Subcutaneous preadipocyte (primary cell): Measurements from ENCODE around the gene UBQLN2. TPM values are rescaled to one million over a fixed set of nuclear protein-coding genes. Genes with fewer than 3 reads are reported as not detected.

ENCODE experiments used
- total RNA-seq: library from RNA; depleted of rRNA; stranded (reverse); fragments of >200 nt; gene quantifications from 2 replicates; pipeline ENCODE4 v1.2.3, GENCODE V29; 2012

UBQLN2 gene
- 11.8 and 14.5 TPM in 2 replicates for total RNA-seq

GRCh38 chrX:56563231-56564161 lies at the start of gene UBQLN2:
UBQLN2 (plus strand) TSS chrX:56563627; CDS start chrX:56563874, 247 bp downstream.

Other genes starting within 250 kb of the UBQLN2 start
- gene NBDY, start 165.6 kb downstream of the UBQLN2 start, total RNA-seq: 7.2 and 8.5 TPM in 2 replicates